ENCODE data around the gene CAMK2N2. TPM values are rescaled to one million over a fixed set of nuclear protein-coding genes. Genes with fewer than 3 reads are reported as not detected.

The CAMK2N2 gene
- total and polyA plus RNA-seq, 7 experiments from 2014 or later, result not detected

DNA sequence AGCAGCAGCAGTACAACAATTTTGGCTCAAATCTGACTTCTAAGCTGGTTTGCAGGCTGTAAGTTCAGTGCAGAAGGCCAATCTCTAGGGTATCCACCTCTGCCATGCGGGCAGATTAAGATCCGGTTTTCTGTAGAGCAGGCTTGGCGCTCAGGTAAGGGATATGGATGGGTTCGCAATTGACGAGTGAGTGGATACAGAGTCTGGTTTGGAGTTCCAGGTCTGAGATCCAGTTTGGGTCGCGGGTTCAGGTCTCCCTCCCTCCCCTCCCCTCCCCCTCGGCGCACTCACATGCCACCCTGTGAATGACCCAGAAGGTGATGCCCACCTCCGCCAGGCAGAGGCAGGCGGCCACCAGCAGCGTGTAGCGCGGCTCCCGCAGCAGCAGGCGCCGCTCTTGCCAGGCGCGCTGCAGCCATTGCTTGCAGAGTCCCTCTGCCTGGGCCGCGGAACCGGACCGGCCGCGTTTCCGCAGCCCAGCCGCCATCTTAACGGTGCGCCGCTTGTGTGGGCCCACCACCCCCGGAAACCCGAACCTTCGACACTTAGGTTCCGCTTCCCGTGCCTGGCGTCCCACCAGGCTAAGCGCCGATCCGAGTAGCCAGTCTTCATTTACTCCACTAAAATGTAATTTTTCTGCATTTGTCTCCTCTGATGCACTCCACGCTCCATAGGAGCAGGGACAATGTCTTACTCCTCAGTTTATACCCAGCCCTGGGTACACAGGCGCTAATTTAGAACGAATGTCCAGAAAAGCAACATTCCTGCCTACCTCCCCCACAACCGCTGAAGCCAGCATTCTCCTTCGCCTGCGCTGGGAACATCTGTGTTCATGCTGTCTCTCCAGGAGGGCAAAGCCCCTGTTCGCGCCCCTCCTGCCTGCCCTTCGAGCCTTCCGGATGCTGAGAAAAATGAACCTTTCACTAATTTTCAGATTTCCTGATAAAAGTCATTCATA, 12.6 kb downstream of the CAMK2N2 start, which contains the start of gene ALG3:
Gene ALG3, minus strand, starts transcription at position 509 of the 958 bp plus-strand sequence. Its CDS starts 22 bp downstream, at position 487.
- H3K9me3 ChIP-seq (ENCODE audit: control insufficient read depth in 2 of 3, low read length in 3 of 3), result no peaks in the 10 kb centered on the region
- POLR2A ChIA-PET, result interaction anchor here (1.2 kb wide), 1 partner anchor 103 kb away, joined by 3 read pairs; no protein-coding TSS in a partner anchor
- intact Hi-C loops (cut with micrococcal nuclease), result loop anchor here (1.0 to 2.0 kb wide), 16 partner anchors 8 to 1150 kb away; partner anchors contain the start of genes ABCF3 (in 2 of the 2), AP2M1 (in 2 of the 2), EIF2B5 (in 2 of the 2) and PARL (in 2 of the 2)
- Mint-ChIP-seq H3K36me3 (peaks cover 0 to 23% (median 12%) of the 10 kb centered on the region in 5 donors), H3K27me3 (no peaks in the 10 kb centered on the region), H3K9me3 (peaks cover 0 to 4% (median 0%) of the 10 kb centered on the region in 11 donors), H3K27ac (peak within 1 kb of the TSS; percentile 94 to 98 (median 96)), H3K4me3 (peak within 1 kb of the TSS; percentile 86 to 100 (median 96)), H3K4me1 (peaks cover 5 to 27% (median 16%) of the 10 kb centered on the region in 7 donors)
- no peaks in the 10 kb centered on the region for H3K27me3 ChIP-seq (ENCODE audit: control insufficient read depth in 2 of 2, insufficient read depth in 2 of 2, low read length in 2 of 2)
- H3K4me3 ChIP-seq (ENCODE audit: low read length), result peak within 1 kb of the TSS; percentile 100
- H3K27ac ChIP-seq (ENCODE audit: low read depth, low read length), result peak within 1 kb of the TSS; percentile 78
- peaks cover 5 to 12% of the 10 kb centered on the region in 2 donors for H3K4me1 ChIP-seq (ENCODE audit: control insufficient read depth in 2 of 2, insufficient read depth in 2 of 2, low read length in 2 of 2)
- CTCF ChIA-PET, result interaction anchor here (1.0 to 4.9 kb wide), 3 partner anchors 12 to 353 kb away, joined by 6 to 40 read pairs (median 10); partner anchors contain the start of gene CAMK2N2
- H3K36me3 ChIP-seq (ENCODE audit: control insufficient read depth in 2 of 3, insufficient read depth in 3 of 3, low read length in 3 of 3), result peaks cover 0 to 32% (median 9%) of the 10 kb centered on the region in 3 experiments
- DNase-seq, result peak; percentile 74 to 90 (median 83)
- peak; percentile 72 for ATAC-seq

DNA sequence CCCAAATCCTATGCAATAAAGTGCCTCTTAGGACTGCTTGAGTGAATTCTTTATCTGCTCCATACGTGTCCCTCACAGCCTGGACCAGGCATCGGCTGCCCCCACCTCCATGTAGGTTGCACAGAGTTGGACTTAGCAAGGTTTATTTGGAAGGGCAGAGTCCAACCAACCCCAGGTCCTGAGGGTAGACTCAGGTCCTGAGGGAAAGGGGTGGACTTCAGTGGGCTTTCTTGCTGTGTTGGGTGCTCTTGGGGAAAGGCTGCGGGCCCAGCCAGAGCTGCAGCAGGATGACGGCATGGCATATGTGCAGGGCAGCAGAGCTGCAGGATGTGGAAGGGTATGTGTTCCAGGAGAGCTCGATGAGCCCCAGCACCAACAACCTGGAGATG, 19.1 kb downstream of the CAMK2N2 start:
- no peak overlapping the region for H3K4me3 ChIP-seq (ENCODE audit: low read length)
- Mint-ChIP-seq H3K4me3 (no peak overlapping the region), H3K27me3 (no peaks in the 10 kb centered on the region), H3K27ac (no peak overlapping the region), H3K4me1 (peaks cover 0 to 12% (median 9%) of the 10 kb centered on the region in 7 donors), H3K36me3 (peaks cover 0 to 31% (median 20%) of the 10 kb centered on the region in 5 donors), H3K9me3 (peaks cover 0 to 2% (median 0%) of the 10 kb centered on the region in 11 donors)
- POLR2A ChIA-PET, result no interaction called here
- CTCF ChIA-PET, result no interaction called here
- intact Hi-C loops (cut with micrococcal nuclease), result no loop called here
- H3K9me3 ChIP-seq (ENCODE audit: control insufficient read depth in 2 of 3, low read length in 3 of 3), result no peaks in the 10 kb centered on the region
- peaks cover 0 to 1% of the 10 kb centered on the region in 2 donors for H3K4me1 ChIP-seq (ENCODE audit: control insufficient read depth in 2 of 2, insufficient read depth in 2 of 2, low read length in 2 of 2)
- no peak overlapping the region for H3K27ac ChIP-seq (ENCODE audit: low read depth, low read length)
- H3K36me3 ChIP-seq (ENCODE audit: control insufficient read depth in 2 of 3, insufficient read depth in 3 of 3, low read length in 3 of 3), result peaks cover 0 to 47% (median 16%) of the 10 kb centered on the region in 3 experiments
- DNase-seq (no peak), ATAC-seq (no peak)
- H3K27me3 ChIP-seq (ENCODE audit: control insufficient read depth in 2 of 2, insufficient read depth in 2 of 2, low read length in 2 of 2), result no peaks in the 10 kb centered on the region

DNA sequence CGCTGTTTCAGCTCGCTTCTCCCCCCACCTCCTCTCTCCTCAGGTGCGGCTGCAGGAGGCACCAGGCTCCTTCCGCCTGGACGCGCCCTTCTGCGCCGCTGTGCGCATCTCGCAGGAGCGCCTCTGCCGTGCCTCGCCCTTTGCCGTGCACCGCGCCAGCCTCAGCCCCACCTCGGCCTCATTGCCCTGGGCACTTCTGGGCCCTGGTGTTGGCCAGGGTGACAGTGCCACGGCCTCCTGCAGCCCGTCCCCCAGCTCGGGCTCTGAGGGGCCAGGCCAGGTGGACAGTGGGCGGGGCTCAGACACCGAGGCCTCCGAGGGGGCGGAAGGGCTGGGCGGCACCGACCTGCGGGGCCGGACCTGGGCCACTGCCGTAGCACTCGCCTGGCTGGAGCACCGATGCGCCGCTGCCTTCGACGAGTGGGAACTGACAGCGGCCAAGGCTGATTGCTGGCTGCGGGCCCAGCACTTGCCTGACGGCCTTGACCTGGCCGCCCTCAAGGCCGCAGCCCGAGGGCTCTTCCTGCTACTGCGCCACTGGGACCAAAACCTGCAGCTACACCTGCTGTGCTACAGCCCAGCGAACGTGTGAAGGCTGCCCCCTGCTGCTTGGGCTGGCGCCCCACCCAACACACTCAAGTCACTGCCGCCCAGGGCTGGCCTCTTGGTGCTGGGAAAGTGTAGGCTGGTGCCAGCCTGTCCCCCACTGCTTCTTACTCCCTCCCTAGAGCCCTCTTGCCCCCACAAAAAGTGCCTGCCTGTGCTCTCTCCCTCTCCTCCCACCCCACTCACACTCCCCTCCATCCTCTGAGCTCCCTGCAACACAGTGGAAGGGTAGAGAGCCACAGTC, 19.7 kb downstream of the CAMK2N2 start:
- H3K4me1 Mint-ChIP-seq, result peaks cover 0 to 12% (median 9%) of the 10 kb centered on the region in 7 donors
- Histone ChIP-seq H3K4me3 (ENCODE audit: low read length) (no peak overlapping the region), H3K4me1 (ENCODE audit: control insufficient read depth in 2 of 2, insufficient read depth in 2 of 2, low read length in 2 of 2) (no peaks in the 10 kb centered on the region), H3K27ac (ENCODE audit: low read depth, low read length) (no peak overlapping the region), H3K9me3 (ENCODE audit: control insufficient read depth in 2 of 3, low read length in 3 of 3) (no peaks in the 10 kb centered on the region), H3K27me3 (ENCODE audit: control insufficient read depth in 2 of 2, insufficient read depth in 2 of 2, low read length in 2 of 2) (no peaks in the 10 kb centered on the region), H3K36me3 (ENCODE audit: control insufficient read depth in 2 of 3, insufficient read depth in 3 of 3, low read length in 3 of 3) (peaks cover 0 to 47% (median 16%) of the 10 kb centered on the region in 3 experiments)
- ChIA-PET POLR2A (no interaction called here), CTCF (no interaction called here)
- H3K36me3 Mint-ChIP-seq, result peaks cover 0 to 31% (median 20%) of the 10 kb centered on the region in 5 donors
- H3K9me3 Mint-ChIP-seq, result peaks cover 0 to 2% (median 0%) of the 10 kb centered on the region in 11 donors
- DNase-seq, result no peak
- intact Hi-C loops (cut with micrococcal nuclease), result no loop called here
- H3K27me3 Mint-ChIP-seq, result no peaks in the 10 kb centered on the region
- no peak overlapping the region for H3K4me3 Mint-ChIP-seq
- no peak overlapping the region for H3K27ac Mint-ChIP-seq
- ATAC-seq, result peak; percentile 45

DNA sequence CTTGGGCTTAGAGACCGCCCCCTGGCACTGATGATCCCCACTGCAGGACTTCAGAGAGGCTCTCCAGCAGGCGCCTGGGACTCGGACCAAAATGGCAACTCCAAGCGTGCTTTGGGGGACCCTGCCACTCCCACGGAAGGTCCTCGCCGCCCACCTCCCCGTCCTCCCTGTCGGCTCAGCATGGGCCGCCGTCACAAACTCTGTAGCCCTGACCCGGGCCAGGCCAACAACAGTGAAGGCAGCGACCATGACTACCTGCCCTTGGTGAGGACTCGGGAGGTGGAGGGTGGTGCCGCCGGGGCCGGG, 20.3 kb downstream of the CAMK2N2 start:
- Mint-ChIP-seq H3K4me1 (peaks cover 0 to 11% (median 5%) of the 10 kb centered on the region in 7 donors), H3K36me3 (peaks cover 0 to 31% (median 18%) of the 10 kb centered on the region in 5 donors), H3K9me3 (peaks cover 0 to 2% (median 0%) of the 10 kb centered on the region in 11 donors), H3K27ac (no peak overlapping the region), H3K27me3 (no peaks in the 10 kb centered on the region), H3K4me3 (no peak overlapping the region)
- intact Hi-C loops (cut with micrococcal nuclease), result no loop called here
- Histone ChIP-seq H3K9me3 (ENCODE audit: control insufficient read depth in 2 of 3, low read length in 3 of 3) (no peaks in the 10 kb centered on the region), H3K36me3 (ENCODE audit: control insufficient read depth in 2 of 3, insufficient read depth in 3 of 3, low read length in 3 of 3) (peaks cover 0 to 47% (median 16%) of the 10 kb centered on the region in 3 experiments), H3K27ac (ENCODE audit: low read depth, low read length) (no peak overlapping the region), H3K27me3 (ENCODE audit: control insufficient read depth in 2 of 2, insufficient read depth in 2 of 2, low read length in 2 of 2) (no peaks in the 10 kb centered on the region), H3K4me1 (ENCODE audit: control insufficient read depth in 2 of 2, insufficient read depth in 2 of 2, low read length in 2 of 2) (no peaks in the 10 kb centered on the region), H3K4me3 (ENCODE audit: low read length) (no peak overlapping the region)
- CTCF ChIA-PET, result interaction anchor here (1.5 kb wide), 1 partner anchor 273 kb away, joined by 3 read pairs; no protein-coding TSS in a partner anchor
- DNase-seq (no peak), ATAC-seq (no peak)
- POLR2A ChIA-PET, result no interaction called here

DNA sequence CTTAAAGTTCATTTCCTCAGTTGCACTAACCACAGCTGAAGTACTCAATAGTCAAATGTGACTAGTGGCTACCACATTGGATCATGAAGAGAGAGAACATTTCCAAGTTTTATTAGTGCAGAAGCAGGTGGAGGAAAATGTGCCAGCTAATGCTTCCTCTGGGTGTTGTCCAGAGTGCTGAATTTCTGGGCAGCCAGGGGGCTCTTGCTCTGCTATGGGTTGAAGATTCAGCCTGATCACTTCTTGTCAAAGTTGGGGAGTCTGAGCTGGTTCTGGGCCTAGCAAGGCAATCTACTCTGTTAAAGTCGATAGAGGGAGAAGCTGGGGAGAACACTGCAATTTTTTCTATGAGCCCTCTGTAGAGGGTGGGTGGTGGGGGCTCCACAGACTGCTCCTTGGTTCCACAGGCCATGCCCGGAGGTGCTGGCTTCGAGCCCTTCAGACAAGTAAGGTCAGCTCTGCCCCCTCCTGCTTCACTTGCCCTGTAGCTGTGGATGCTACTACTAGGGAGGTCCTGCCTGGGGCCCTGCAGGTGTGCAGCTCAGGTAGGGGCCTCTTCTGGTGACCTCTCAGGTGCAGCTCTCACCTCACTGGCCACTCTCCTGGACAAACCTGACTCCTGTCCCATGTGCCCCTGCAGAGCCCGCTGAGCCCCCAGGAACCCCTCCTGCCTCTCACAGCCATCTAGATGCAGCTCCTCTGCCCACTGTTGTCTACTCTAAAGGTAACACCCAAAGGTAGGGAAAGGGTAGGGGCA, 20.8 kb downstream of the CAMK2N2 start:
- intact Hi-C loops (cut with micrococcal nuclease), result loop anchor here in 1 of 2 donors (1.0 kb wide), 2 partner anchors 9 to 19 kb away; partner anchors contain the start of gene EEF1AKMT4
- peaks cover 0 to 2% (median 0%) of the 10 kb centered on the region in 11 donors for H3K9me3 Mint-ChIP-seq
- H3K27me3 ChIP-seq (ENCODE audit: control insufficient read depth in 2 of 2, insufficient read depth in 2 of 2, low read length in 2 of 2), result no peaks in the 10 kb centered on the region
- ChIA-PET POLR2A (interaction anchor here (1.1 kb wide), 1 partner anchor 13 kb away, joined by 3 read pairs; no protein-coding TSS in a partner anchor), CTCF (interaction anchor here (1.0 to 1.5 kb wide), 2 partner anchors 9 to 273 kb away, joined by 3 to 4 read pairs; no protein-coding TSS in a partner anchor)
- no peak for ATAC-seq
- no peak overlapping the region for H3K4me3 ChIP-seq (ENCODE audit: low read length)
- H3K4me1 ChIP-seq (ENCODE audit: control insufficient read depth in 2 of 2, insufficient read depth in 2 of 2, low read length in 2 of 2), result no peaks in the 10 kb centered on the region
- no peaks in the 10 kb centered on the region for H3K9me3 ChIP-seq (ENCODE audit: control insufficient read depth in 2 of 3, low read length in 3 of 3)
- no peak overlapping the region for H3K27ac Mint-ChIP-seq
- no peak for DNase-seq
- peaks cover 0 to 42% (median 16%) of the 10 kb centered on the region in 3 experiments for H3K36me3 ChIP-seq (ENCODE audit: control insufficient read depth in 2 of 3, insufficient read depth in 3 of 3, low read length in 3 of 3)
- no peak overlapping the region for H3K4me3 Mint-ChIP-seq
- no peak overlapping the region for H3K27ac ChIP-seq (ENCODE audit: low read depth, low read length)
- H3K27me3 Mint-ChIP-seq, result no peaks in the 10 kb centered on the region
- H3K36me3 Mint-ChIP-seq, result peaks cover 0 to 31% (median 14%) of the 10 kb centered on the region in 5 donors
- H3K4me1 Mint-ChIP-seq, result peaks cover 0 to 6% (median under 1%) of the 10 kb centered on the region in 7 donors
